Mammary epithelial cell (primary cell): Measurements from ENCODE around the gene SUSD1.

Experiments used
- CTCF ChIP-seq, 2 donors: IDR thresholded peaks in 1 of 2; conservative IDR thresholded peaks in 1 of 2; 2 replicates each; pipeline ENCODE4 v1.5.1; 2011 to 2012; ENCODE audit warnings: inconsistent platforms in 2 of 2, low read length in 2 of 2, mild to moderate bottlenecking in 2 of 2, control low read depth in 1 of 2, low read depth in 1 of 2; ENCODE audit not compliant: insufficient read depth in 1 of 2; ENCODE audit errors: extremely low read depth in 1 of 2
- EZH2 ChIP-seq: IDR thresholded peaks from 2 replicates; pipeline ENCODE4 v1.6.1; 2012; ENCODE audit warnings: low read length, inconsistent platforms, borderline replicate concordance

- no peak for TF ChIP-seq CTCF (conservative IDR thresholded peaks at IDR 0.05 in 1 of 2, IDR thresholded peaks at IDR 0.05 in 1 of 2; ENCODE audit: extremely low read depth in 1 of 2, insufficient read depth in 1 of 2, low read depth in 1 of 2, low read length in 2 of 2)
- no peak for TF ChIP-seq EZH2
Measured at GRCh38 chr9:112005939-112006338, 169.2 kb downstream of the SUSD1 start.
